T47D (cell line): Measurements from ENCODE around the gene PTPN4.

ENCODE experiments used
- DNase-seq, 2 experiments: peaks; one replicate each; pipeline versions ENCODE4 v3.0.0 to v3.0.0-alpha.2; 2011 to 2012; ENCODE audit warnings: low read depth in 1 of 2, low spot score in 1 of 2
- JUND ChIP-seq: IDR thresholded peaks from 2 replicates; pipeline ENCODE4 v1.6.1; 2012; ENCODE audit warnings: low read depth
- in situ Hi-C: cut with HindIII; loops from 2 replicates; pipeline ENCODE4 v1.10.0; 2016; ENCODE audit warnings: low sequenced_read_pairs, low pct_unique_long_range_greater_than_20kb

Gene PTPN4

GRCh38 chr2:119721904-119722303, 37.8 kb upstream of the PTPN4 start:
- no peak for DNase-seq
- in situ Hi-C loops = no loop called here
- TF ChIP-seq JUND = no peak

- in situ Hi-C loops = no loop called here
Measured at GRCh38 chr2:119723186-119723585, 36.5 kb upstream of the PTPN4 start.

GRCh38 chr2:119723784-119724467, 35.8 kb upstream of the PTPN4 start:
- in situ Hi-C loops = no loop called here
- no peak for TF ChIP-seq JUND
- DNase-seq = no peak

More at GRCh38 chr2:119723186-119723585, 36.5 kb upstream of the PTPN4 start:
- DNase-seq = no peak
- no peak for TF ChIP-seq JUND

GRCh38 chr2:119724656-119725485, 34.9 kb upstream of the PTPN4 start:
- no peak for DNase-seq
- in situ Hi-C loops = no loop called here
- TF ChIP-seq JUND = no peak

GRCh38 chr2:119727493-119727892, 32.2 kb upstream of the PTPN4 start:
- DNase-seq = no peak
- in situ Hi-C loops = no loop called here
- TF ChIP-seq JUND = no peak

GRCh38 chr2:119728421-119728820, 31.3 kb upstream of the PTPN4 start:
- no peak for DNase-seq
- TF ChIP-seq JUND = no peak
- in situ Hi-C loops = no loop called here

- no peak for TF ChIP-seq JUND
- DNase-seq = no peak
- in situ Hi-C loops = no loop called here
Measured at GRCh38 chr2:119730671-119731177, 29.0 kb upstream of the PTPN4 start.

GRCh38 chr2:119731983-119732382, 27.7 kb upstream of the PTPN4 start:
- no peak for TF ChIP-seq JUND
- no peak for DNase-seq
- in situ Hi-C loops = no loop called here

GRCh38 chr2:119732601-119733164, 27.0 kb upstream of the PTPN4 start:
- DNase-seq = no peak
- TF ChIP-seq JUND = no peak
- in situ Hi-C loops = no loop called here

- in situ Hi-C loops = no loop called here
- no peak for TF ChIP-seq JUND
- no peak for DNase-seq
Measured at GRCh38 chr2:119734047-119734446, 25.7 kb upstream of the PTPN4 start.

- in situ Hi-C loops = no loop called here
- no peak for DNase-seq
- TF ChIP-seq JUND = no peak
Measured at GRCh38 chr2:119735565-119735964, 24.2 kb upstream of the PTPN4 start.

- in situ Hi-C loops = no loop called here
- no peak for DNase-seq
- TF ChIP-seq JUND = no peak
Measured at GRCh38 chr2:119736021-119736420, 23.7 kb upstream of the PTPN4 start.
